Thyroid gland (tissue), 4 donors: Measurements from ENCODE around the gene PRKCE.

Source experiments
- CTCF ChIP-seq, 6 experiments: fragments of 200-600 bp in 3 of 6; fragments of 450-650 bp in 3 of 6; sonication (generic) in 3 of 6; IDR thresholded peaks; one replicate each; pipeline ENCODE4 v1.5.1; 2016 to 2019; ENCODE audit warnings: antibody characterized with exemption in 6 of 6, mild to moderate bottlenecking in 2 of 6, inconsistent platforms in 1 of 6, moderate library complexity in 1 of 6
- POLR2A ChIP-seq, 2 donors: fragments of 450-650 bp; IDR thresholded peaks; one replicate each; pipeline ENCODE4 v1.6.1; 2017; ENCODE audit warnings: antibody characterized with exemption in 2 of 2, mild to moderate bottlenecking in 2 of 2, moderate library complexity in 1 of 2

DNA sequence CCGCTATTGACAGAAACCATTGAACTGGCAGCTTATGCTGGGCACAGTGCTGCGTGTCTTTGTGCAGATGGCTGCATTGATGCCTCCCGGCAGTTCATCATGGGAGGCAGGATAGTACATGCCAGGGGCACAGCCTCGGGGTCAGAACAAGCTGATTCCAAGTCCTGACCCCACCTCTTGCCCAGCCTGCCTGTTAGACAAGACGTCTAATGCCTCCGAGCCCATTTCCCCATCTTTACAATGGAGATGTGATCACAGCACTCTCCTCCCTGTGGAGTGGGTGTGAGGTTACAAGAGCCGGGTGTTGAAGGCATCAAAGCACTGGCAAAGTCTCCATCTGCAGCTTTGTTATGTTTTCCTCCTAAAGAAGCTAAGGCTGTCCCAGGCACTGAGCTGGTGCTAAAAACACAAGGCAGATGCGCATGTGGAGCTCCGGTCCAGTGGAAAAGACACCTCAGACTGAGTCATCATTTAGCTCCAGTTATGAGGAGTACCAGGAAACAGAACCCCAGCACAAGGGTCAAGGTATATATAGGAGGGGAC, 520.0 kb downstream of the PRKCE start:
- TF ChIP-seq CTCF (IDR thresholded peaks at IDR 0.05) (no peak), POLR2A (IDR thresholded peaks at IDR 0.05) (no peak)
